Pancreas (tissue), 10 donors: ENCODE results near the gene DGCR6L. TPM values are rescaled to one million over a fixed set of nuclear protein-coding genes. Genes with fewer than 3 reads are reported as not detected.
A peak's percentile ranks its signal among the peaks of the same experiment; 100 is the strongest.

ENCODE experiments used
- ATAC-seq, 4 donors: fragments of 200-7000 bp; cut with Tn5 transposase; one replicate each; pipeline versions ENCODE4 v1.8.0 to v1.9.1; 2020; ENCODE audit warnings: mild to moderate bottlenecking in 4 of 4, moderate library complexity in 4 of 4
- DNase-seq, 6 donors: peaks; one replicate each; pipeline ENCODE4 v3.0.0-alpha.2; 2020
- FAIRE-seq: peaks from 2 replicates; lab custom pipeline; 2012; peaks lifted over from hg19 to GRCh38; lab: Jason Lieb, UNC
- H3K27ac ChIP-seq, 4 donors: fragments of 200-600 bp; sonication (generic); 1 replicate in 3 of 4; 2 replicates in 1 of 4; pipeline versions ENCODE4 v1.5.0 to v1.8.0; 2020
- H3K27me3 ChIP-seq, 4 donors: fragments of 200-600 bp; one replicate each; pipeline ENCODE4 v1.8.0; 2021
- H3K36me3 ChIP-seq, 3 donors: fragments of 200-600 bp; sonication (generic) in 1 of 3; one replicate each; pipeline versions ENCODE4 v1.5.0 to v1.8.0; 2020 to 2021
- H3K4me1 ChIP-seq, 3 donors: fragments of 200-600 bp; one replicate each; pipeline ENCODE4 v1.8.0; 2021
- H3K4me3 ChIP-seq, 4 donors: fragments of 200-600 bp; sonication (generic) in 2 of 4; one replicate each; pipeline versions ENCODE4 v1.5.0 to v1.8.0; 2020 to 2021
- H3K9me3 ChIP-seq, 4 donors: fragments of 200-600 bp; one replicate each; pipeline ENCODE4 v1.8.0; 2021
- CTCF ChIP-seq, 4 donors: fragments of 200-600 bp; sonication (generic) in 3 of 4; IDR thresholded peaks; one replicate each; pipeline versions ENCODE4 v1.5.0 to v1.8.0; 2021; ENCODE audit warnings: antibody characterized with exemption in 4 of 4
- WGBS, 2 donors: extraction: QIAGEN DNeasy Blood & Tissue Kit; methylation state at CpG; one replicate each; pipeline ENCODE4 v1.1.7; 2013; 5-methylcytosine and 5-hydroxymethylcytosine counted together
- intact Hi-C, 3 donors: fragments of 100-400 bp; cut with DNase I; formaldehyde crosslinking; loops; one replicate each; pipeline versions ENCODE4 v1.11.1 to v1.14.2; 2022
- polyA plus RNA-seq, 2 donors: library from polyadenylated mRNA; stranded (reverse); fragments of 200-250 nt; gene quantifications; one replicate each; pipeline ENCODE4 v1.2.3, GENCODE V29; 2013
- total RNA-seq, 6 donors: library from RNA; stranded (reverse); fragmentation: NEBNext Ultra II Directional in 4 of 6; extraction: Animal tissue kit (Norgen Biotek cat#: 25700) in 4 of 6; gene quantifications; one replicate each; pipeline versions ENCODE4 v1.2.1 to v1.2.4, GENCODE V29; 2021 to 2023
- donor health status: healthy with polysubstance abuse.
- donor health status: DM: no; HTN: no; CAD: no; lungs with moderate emphysema.
- donor health status: DM: no; HTN: no; CAD: no.
- donor health status: control.
- donor health status: control.
- donor health status: Bipolar disorder and iron deficiency.
- donor health status: DM: yes; HTN: yes; CAD: no.
- donor health status: DM: no; HTN: no; CAD: no.
- donor health status: DM: no; HTN: no; CAD: no.
- donor health status: DM: yes; HTN: yes; CAD: no.

Gene DGCR6L
- total and polyA plus RNA-seq, 8 donors, result 17.2 to 53.4 (median 22.2) TPM

GRCh38 chr22:20296598-20296997 lies 23.3 kb downstream of the DGCR6L start:
- H3K9me3 ChIP-seq, result no peaks in the 10 kb centered on the region
- H3K36me3 ChIP-seq, result no peaks in the 10 kb centered on the region
- H3K27me3 ChIP-seq, result peaks cover 0 to 4% (median 0%) of the 10 kb centered on the region in 4 donors
- DNase-seq, result peak in 1 of 6 donors; percentile 14
- intact Hi-C loops, result no loop called here
- 83 to 86% methylated on average over 9 of the region's 9 CpGs for WGBS, 2 donors
- ATAC-seq, result no peak
- H3K27ac ChIP-seq, result no peak overlapping the region
- H3K4me3 ChIP-seq, result no peak overlapping the region
- peaks cover 0 to 4% (median 0%) of the 10 kb centered on the region in 3 donors for H3K4me1 ChIP-seq
- no peak for TF ChIP-seq CTCF (IDR thresholded peaks at IDR 0.05)
- FAIRE-seq, result no peak

GRCh38 chr22:20295262-20296064 lies 24.4 kb downstream of the DGCR6L start:
- Histone ChIP-seq H3K36me3 (no peaks in the 10 kb centered on the region), H3K4me3 (no peak overlapping the region), H3K27me3 (no peaks in the 10 kb centered on the region), H3K9me3 (no peaks in the 10 kb centered on the region), H3K4me1 (peaks cover 0 to 4% (median 0%) of the 10 kb centered on the region in 3 donors), H3K27ac (no peak overlapping the region)
- TF ChIP-seq CTCF (IDR thresholded peaks at IDR 0.05), result no peak
- intact Hi-C loops, result no loop called here
- 71 to 79% methylated on average over 12 of the region's 12 CpGs for WGBS, 2 donors
- FAIRE-seq (no peak), DNase-seq (peak in 2 of 6 donors; percentile 6 to 31), ATAC-seq (no peak)

GRCh38 chr22:20292673-20293232 lies 27.1 kb downstream of the DGCR6L start:
- H3K4me3 ChIP-seq, result no peak overlapping the region
- FAIRE-seq (no peak), DNase-seq (peak in 2 of 6 donors; percentile 11 to 45), ATAC-seq (no peak)
- WGBS, 2 donors, result 56 to 64% methylated on average over 13 of the region's 13 CpGs
- no peak overlapping the region for H3K27ac ChIP-seq
- H3K4me1 ChIP-seq, result no peaks in the 10 kb centered on the region
- intact Hi-C loops, result no loop called here
- no peaks in the 10 kb centered on the region for H3K36me3 ChIP-seq
- no peaks in the 10 kb centered on the region for H3K9me3 ChIP-seq
- no peak for TF ChIP-seq CTCF (IDR thresholded peaks at IDR 0.05)
- no peaks in the 10 kb centered on the region for H3K27me3 ChIP-seq

- no peak for DNase-seq
- no peak overlapping the region for H3K27ac ChIP-seq
- WGBS, 2 donors, result 76 to 83% methylated on average over 5 of the region's 5 CpGs
- no peaks in the 10 kb centered on the region for H3K4me1 ChIP-seq
- intact Hi-C loops, result no loop called here
- no peak for TF ChIP-seq CTCF (IDR thresholded peaks at IDR 0.05)
- H3K36me3 ChIP-seq, result no peaks in the 10 kb centered on the region
- H3K27me3 ChIP-seq, result no peaks in the 10 kb centered on the region
- no peak for ATAC-seq
- no peaks in the 10 kb centered on the region for H3K9me3 ChIP-seq
- no peak for FAIRE-seq
- no peak overlapping the region for H3K4me3 ChIP-seq
Observed at GRCh38 chr22:20292108-20292507, 27.8 kb downstream of the DGCR6L start.

- H3K9me3 ChIP-seq, result no peaks in the 10 kb centered on the region
- WGBS, 2 donors, result 46 to 63% methylated on average over 11 of the region's 11 CpGs
- no peak overlapping the region for H3K4me3 ChIP-seq
- DNase-seq (peak in 2 of 6 donors; percentile 24 to 67), FAIRE-seq (no peak), ATAC-seq (no peak)
- intact Hi-C loops, result no loop called here
- no peaks in the 10 kb centered on the region for H3K36me3 ChIP-seq
- H3K4me1 ChIP-seq, result no peaks in the 10 kb centered on the region
- H3K27me3 ChIP-seq, result no peaks in the 10 kb centered on the region
- H3K27ac ChIP-seq, result no peak overlapping the region
- TF ChIP-seq CTCF (IDR thresholded peaks at IDR 0.05), result no peak
Observed at GRCh38 chr22:20291604-20292063, 28.2 kb downstream of the DGCR6L start.
